ENCODE results near the gene KRT31. TPM values are rescaled to one million over a fixed set of nuclear protein-coding genes. Genes with fewer than 3 reads are reported as not detected.
A peak's percentile ranks its signal among the peaks of the same experiment; 100 is the strongest.
"Not testable (repeated sequence)": the region's sequence is repeated elsewhere in the genome, so short reads cannot be mapped to it uniquely, and the experiment has no call there.

KRT31 gene
- total RNA-seq, 1 experiment from 2014 or later: not detected

- DNase-seq (ENCODE audit: low spot score): no peak
These were observed 6.9 kb downstream of the KRT31 start for GRCh38 chr17:41390411-41390938.

GRCh38 chr17:41387670-41388069 lies 9.7 kb downstream of the KRT31 start:
- DNase-seq (ENCODE audit: low spot score): no peak

DNA sequence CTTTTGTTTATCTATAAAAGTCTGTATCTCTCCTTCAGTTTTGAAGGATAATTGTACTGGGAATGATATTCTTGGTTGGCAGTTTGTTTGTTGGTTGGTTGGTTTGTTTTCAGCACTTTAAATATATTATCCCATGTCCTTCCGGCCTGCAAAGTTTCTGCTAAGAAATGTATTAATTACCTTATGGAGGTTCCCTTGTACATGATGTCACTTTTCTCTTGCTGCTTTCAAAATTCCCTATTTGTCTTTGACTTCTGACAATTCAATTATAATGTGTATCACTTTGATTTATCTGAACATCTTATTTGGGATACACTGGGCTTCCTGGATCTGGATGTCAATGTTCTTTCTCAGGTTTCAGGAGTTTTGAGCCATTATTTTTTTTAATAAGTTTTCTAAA lies 11.2 kb downstream of the KRT31 start:
- no peak for DNase-seq (ENCODE audit: low spot score)

DNA sequence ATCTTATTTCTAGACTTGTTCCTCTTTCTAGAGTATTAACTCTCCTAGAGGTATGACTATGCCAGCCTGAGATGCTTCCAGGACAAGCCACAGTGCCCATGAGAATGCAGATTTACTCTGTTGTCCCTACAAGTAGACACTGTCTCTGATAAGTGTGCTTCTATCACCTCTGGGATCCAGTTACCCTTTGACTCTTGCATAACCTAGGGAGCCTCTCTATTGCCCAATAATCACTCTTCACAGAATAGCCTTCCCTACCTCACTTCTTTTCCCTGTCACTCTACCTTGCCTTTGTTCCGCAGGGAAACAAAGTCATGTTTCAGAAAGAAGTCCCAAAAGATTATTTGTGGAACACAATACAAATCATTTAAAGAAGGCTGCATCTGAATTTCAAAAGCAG lies 13.7 kb downstream of the KRT31 start:
- DNase-seq (ENCODE audit: low spot score): no peak

- peak; percentile 44 for DNase-seq (ENCODE audit: low spot score)
These were observed 15.0 kb downstream of the KRT31 start for GRCh38 chr17:41382394-41382793.

DNA sequence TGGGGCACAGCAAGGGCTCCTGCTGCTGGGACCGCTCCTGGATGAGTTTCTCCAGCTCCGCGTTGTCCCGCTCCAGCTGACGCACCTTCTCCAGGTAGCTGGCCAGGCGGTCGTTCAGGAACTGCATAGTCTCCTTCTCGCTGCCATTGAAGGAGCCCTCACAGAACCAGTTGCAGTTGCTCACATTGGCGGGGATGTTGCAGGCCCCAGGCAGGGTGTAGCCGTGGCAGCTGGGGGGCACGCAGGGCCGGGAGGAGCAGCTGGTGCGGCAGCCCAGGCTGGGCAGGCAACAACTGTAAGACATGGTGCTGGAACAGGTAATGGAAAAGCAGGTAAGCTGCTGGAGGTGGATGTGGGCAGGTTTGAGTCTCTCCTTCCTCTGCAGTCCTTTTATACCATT lies 15.5 kb downstream of the KRT31 start, which contains the start of gene KRT34:
Gene KRT34 (minus strand): TSS at position 364 of the 400 bp plus-strand sequence. CDS start 60 bp downstream, at position 304.
- not testable (repeated sequence) for DNase-seq (ENCODE audit: low spot score)

DNA sequence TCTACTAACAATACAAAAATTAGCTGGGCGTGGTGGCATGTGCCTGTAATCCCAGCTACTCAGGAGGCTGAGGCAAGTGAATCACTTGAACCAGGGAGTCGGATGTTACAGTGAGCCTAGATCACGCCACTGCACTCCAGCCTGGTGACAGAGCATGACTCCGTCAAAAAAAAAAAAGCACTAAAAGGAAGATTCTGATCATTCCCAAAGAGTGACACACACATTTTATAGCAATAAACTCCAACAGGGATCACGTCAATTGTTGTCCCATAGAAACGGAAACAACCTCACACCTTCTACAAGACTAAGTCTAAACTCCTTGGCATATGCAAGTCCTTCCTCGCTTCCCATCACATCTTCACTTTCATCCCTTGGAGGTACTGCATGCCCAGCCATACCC lies 17.3 kb downstream of the KRT31 start:
- DNase-seq (ENCODE audit: low spot score): peak; percentile 94

DNA sequence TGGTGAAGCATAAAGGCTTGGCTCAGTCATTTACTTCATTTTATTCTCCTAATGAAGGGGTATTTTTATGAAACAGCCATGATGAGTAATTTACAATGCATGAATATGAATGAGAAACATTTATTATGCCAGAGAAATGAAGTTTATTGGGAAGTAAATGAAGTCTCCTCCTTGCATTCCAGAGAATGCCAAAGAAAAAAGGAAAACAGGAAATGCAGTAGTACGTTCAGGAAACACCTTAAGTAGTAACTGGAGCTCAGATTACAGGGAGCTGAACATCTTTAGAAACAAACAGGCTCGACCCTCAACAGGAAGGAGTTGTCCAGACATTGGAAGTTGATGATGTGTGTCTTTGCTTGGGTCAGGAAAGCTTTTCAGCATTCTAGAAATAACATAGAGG lies 19.9 kb downstream of the KRT31 start:
- peak; percentile 19 for DNase-seq (ENCODE audit: low spot score)

- DNase-seq (ENCODE audit: low spot score): no peak
These were observed 27.7 kb downstream of the KRT31 start, which contains the start of gene KRT33B for GRCh38 chr17:41369713-41370112. Gene KRT33B (minus strand): TSS chr17:41369813. CDS start chr17:41369750, 63 bp downstream.

GRCh38 chr17:41369023-41369422 lies 28.4 kb downstream of the KRT31 start:
- DNase-seq (ENCODE audit: low spot score): no peak

GRCh38 chr17:41367426-41368075 lies 29.9 kb downstream of the KRT31 start:
- peak; percentile 50 for DNase-seq (ENCODE audit: low spot score)

GRCh38 chr17:41366070-41366469 lies 31.3 kb downstream of the KRT31 start:
- no peak for DNase-seq (ENCODE audit: low spot score)

DNA sequence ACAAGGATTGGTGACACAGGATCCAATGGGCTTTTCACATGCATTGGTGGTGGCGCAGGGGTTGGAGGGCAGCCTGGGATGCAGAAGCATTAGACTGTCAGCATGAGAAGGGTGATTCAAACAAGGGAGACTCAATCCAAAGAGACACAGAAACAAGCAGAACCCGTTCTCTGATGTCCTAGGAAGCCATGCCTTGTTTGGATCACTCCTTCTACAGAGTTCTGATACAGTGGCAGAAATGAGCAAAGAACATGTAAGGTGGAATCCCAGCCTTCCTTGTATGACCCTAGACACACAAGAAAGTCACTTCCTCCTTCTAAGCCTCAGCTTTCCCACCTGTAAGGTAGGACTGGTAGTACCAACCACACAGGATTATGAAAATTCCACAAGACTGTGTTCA lies 33.5 kb downstream of the KRT31 start:
- no peak for DNase-seq (ENCODE audit: low spot score)

DNA sequence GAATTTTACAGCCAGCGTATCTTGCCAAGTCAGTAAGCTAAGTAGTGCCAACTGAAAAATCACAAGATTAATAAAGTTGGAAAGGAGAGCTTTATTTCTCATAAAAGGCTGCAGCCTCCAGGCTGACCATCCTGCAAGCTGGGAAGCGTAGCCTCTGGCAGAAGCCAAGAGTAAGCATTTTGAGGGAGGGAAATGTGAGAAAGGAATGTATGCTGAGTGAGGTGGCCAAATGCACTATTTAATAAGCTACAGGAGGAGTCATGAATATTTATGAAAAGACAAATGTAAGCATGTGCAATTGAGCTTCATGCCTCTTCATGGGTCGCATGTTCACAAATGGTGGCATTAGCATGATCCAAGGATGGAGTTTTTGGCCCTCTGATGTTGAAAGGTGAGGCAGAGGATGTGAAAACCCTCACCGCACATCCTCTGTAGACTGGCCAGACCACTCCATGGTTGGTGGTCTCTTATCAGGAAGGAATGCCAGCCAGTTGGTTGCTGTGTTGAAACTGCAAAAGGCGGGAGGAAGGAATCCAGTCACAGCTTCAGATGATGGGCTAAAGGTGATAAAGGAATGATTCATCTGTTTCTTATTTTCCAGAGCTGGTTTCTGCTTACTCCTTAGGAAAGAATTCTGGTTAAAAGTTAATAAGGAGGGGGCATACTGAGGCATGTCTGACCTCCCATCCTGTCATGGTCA lies 37.0 kb downstream of the KRT31 start:
- DNase-seq (ENCODE audit: low spot score): peak; percentile 92

DNA sequence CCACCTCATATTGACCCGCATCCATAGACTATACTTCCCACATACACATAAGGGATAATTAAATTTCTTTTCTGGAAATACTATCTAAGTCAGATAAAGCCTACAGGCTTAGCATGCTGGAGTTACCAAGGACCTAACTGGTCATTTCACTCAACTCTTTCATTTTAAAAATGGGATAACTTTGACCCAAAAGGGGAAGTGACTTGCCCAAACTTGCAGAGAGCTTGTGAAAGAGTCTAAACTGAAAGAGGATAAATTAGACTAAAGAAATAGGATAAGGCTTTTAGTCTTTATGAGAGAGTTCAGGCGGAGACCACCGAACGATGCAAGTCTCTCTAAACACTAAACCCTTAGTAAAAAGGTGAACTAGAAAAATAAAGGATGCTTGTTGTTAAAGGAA lies 42.9 kb downstream of the KRT31 start:
- DNase-seq (ENCODE audit: low spot score): no peak

DNA sequence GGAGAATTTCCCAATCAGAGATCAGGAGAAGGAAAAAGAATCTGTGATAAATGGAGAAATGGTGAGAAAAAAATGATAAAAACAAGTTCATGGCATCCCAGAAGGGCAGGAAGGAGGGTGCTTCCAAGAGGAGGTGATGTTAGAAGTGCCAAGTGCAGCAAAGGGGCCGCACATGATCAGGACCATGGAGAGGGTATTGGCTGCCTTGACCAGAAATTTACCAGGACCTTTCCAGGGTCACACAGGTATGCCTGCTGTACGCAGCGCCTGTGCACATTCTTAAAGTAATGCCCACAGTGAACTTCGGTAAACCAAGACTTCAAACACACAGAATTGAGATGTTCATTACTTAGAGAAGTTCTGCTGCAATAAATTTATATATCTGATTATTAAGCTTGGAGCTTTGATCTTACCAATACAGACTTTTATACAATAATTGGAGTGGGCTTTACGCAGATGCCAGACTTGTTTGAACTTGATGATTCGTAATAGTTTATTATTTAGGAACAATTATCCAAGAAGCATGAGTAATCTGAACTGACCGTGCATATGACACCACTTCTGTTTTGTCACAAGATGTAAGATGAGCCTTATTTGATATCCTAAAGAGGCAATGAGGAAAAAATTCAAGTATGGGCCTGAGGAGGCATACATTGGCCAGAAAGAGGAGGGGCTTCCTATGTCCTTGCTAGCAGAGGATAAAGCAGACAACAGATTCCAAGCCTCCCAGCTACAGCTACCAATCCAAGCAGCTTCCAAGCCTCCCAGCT lies 44.6 kb downstream of the KRT31 start:
- DNase-seq (ENCODE audit: low spot score): no peak

- no peak for DNase-seq (ENCODE audit: low spot score)
These were observed 46.2 kb downstream of the KRT31 start for GRCh38 chr17:41351177-41351576.

DNA sequence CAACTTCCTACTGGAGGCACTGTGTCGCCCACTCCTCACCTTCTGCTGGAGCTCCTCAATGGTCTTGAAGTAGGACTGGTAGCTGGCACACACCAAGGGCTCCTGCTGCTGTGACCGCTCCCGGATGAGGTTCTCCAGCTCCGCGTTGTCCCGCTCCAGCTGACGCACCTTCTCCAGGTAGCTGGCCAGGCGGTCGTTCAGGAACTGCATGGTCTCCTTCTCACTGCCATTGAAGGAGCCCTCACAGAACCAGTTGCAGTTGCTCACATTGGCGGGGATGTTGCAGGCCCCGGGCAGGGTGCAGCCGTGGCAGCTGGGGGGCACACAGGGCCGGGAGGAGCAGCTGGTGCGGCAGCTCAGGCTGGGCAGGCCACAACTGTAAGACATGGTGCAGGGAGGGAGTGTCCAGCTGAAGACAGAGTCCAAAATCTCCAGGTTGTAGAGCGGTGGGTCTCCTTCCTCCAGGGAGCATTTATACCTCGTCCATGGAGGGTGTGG lies 47.0 kb downstream of the KRT31 start, which contains the start of gene KRT33A:
Gene KRT33A (minus strand): TSS at position 448 of the 498 bp plus-strand sequence. CDS start 61 bp downstream, at position 387.
- DNase-seq (ENCODE audit: low spot score): not testable (repeated sequence)

DNA sequence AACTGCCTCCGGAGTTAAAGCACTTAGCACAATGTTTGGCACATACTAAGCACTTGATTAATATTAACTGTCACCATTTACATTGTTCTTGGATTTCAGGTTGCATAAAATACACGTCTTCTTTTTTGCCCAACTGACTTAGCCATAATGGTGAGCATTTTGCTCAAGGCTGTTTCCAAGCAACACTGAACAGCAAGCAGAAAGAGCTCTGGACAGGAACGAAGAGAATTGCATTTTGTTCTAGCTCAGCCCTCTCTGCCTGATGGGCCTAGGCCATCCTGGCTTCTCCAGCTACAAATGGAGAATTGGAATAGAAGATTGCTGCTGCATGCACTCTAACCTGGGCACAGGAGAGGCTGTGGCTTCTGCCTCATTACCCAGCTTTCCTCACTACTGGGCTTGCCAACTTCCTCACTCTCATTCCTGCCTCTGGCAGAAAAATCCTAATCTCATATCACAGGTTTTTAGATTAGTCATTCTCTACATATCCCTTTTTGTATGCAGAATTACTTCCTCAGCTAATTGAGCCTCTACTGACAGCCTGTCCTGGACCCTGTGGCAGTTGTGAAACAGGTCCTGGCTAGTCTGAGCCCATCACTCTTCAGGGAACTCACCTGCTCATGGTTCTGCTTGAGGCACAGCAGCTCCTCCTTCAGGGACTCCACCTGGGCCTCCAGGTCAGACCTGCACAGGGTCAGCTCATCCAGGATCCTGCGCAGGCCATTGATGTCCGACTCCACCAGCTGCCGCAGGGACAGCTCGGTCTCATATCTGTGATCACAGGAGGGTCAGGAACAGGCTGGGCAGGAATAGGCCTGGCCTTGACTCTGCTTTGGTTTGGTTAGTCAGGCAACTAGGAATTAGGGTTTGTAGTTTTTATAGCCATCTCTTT lies 49.3 kb downstream of the KRT31 start:
- no peak for DNase-seq (ENCODE audit: low spot score)

GRCh38 chr17:41346421-41346820 lies 51.0 kb downstream of the KRT31 start:
- DNase-seq (ENCODE audit: low spot score): not testable (repeated sequence)

- DNase-seq (ENCODE audit: low spot score): no peak
These were observed 51.4 kb downstream of the KRT31 start for GRCh38 chr17:41345992-41346391.

All from A172 (cell line).